Endothelial cell of coronary artery (primary cell): Measurements from ENCODE around the gene DCAF12L1. TPM values are rescaled to one million over a fixed set of nuclear protein-coding genes. Genes with fewer than 3 reads are reported as not detected.

ENCODE experiments used
- total RNA-seq: library from RNA; depleted of rRNA; stranded (reverse); fragments of >200 nt; gene quantifications from 2 replicates; pipeline ENCODE4 v1.2.3, GENCODE V29; 2014

Gene DCAF12L1
- 0.09 and 0.63 TPM in 2 replicates for total RNA-seq

GRCh38 chrX:126552313-126553022 is at the start of gene DCAF12L1:
DCAF12L1 (minus strand) TSS chrX:126552814; CDS start chrX:126552608, 206 bp downstream.

